HG03469 (cell line): ENCODE measurements around the gene KCNK18.
A peak's percentile ranks its signal among the peaks of the same experiment; 100 is the strongest.
"Not testable (repeated sequence)": the region's sequence is repeated elsewhere in the genome, so short reads cannot be mapped to it uniquely, and the experiment has no call there.

Source experiments
- ATAC-seq: cut with Tn5 transposase; IDR thresholded peaks from one replicate; pipeline ENCODE4 v1.9.1; 2021; ENCODE audit warnings: mild to moderate bottlenecking, moderate library complexity, moderate number of reproducible peaks; ENCODE audit not compliant: unreplicated experiment

KCNK18 gene

DNA sequence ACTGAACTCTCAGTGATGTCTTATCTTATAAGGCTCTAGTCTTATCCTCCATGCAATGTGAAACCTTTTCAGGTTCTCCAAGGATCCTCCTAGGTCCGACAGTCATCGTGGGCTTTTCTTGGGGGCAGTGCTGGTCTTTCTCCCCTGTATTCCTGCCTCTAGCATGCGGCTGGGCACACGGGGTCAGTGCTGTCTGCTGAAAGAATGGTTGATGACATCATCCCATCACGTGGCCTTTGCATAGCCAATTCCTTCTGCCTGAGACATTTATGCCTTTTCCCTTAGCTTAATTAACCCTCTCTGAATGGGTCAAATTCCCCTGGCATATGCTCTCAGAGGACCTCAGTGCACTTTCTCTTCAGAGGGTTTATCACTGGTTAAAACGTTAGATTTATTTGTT lies 27.0 kb upstream of the KCNK18 start:
- ATAC-seq, result no peak

DNA sequence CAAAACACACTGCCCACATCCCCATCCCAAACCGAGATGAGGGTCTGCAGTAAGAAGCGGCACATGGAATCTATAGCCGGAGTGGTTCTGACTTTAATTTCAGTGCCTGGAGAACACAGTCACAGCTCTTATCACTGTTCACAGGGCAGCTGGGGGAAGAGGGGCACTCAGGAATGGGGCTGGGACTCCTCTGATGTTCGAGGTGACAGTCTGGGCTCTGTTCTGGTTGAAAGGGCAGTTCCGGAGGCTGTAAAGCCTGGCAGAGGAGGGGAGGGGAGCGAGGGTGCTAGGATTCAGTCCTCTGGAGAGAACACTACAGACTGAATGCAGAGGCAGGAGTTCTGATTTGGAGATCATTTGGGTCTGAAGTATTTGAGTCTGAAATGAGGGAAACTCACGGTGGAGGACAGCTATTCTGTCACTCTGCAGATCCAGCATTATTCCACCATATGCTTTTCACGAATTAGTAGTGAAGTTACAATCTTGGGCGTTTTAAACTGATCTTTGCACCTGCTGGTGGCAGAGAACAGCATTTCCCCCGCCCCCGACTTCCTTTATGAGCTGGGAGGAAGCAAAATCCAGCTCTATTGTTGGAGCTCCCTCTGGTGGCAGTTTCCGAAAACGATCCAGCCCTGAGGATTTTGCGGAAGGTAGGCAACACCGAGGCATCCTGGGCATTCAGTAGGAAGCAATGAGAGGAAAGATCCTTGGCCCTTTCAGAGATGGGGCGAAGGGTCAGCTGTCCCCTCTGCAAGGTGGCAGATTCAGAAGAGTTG lies 22.7 kb upstream of the KCNK18 start:
- ATAC-seq, result peak; percentile 82

DNA sequence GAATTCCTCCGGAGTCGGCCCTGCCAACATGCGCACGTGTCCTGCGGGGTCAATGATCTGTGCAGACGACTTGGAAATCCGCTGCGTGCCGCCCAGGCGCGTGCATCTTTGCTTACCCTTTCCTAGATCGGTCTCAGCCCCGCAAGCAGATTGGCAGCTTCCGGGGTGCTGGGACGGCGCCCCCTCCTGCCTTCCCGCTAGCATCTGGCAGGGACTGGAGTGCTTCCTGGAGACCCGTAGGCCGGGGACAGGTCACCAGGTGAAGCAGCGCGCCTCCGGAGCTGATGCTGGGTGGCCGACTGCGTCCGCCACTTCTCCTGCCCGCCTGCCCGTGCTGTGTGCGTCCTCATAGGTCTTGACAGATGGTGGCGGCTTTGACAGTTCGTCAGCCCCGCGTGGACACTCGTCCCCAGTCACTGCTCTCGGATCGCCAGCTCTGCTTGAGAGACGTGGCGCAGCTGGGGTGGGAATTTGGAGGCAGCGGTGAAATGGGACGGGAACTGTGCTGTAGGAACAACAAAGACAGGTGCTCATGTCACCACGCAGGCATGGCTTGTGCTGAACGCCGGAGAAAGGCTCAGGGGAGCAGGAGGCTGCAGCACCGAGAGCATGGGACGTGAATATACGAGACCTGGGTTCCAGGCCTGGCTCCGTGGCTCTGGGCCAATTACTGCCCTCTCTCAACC lies 21.9 kb upstream of the KCNK18 start:
- no peak for ATAC-seq

DNA sequence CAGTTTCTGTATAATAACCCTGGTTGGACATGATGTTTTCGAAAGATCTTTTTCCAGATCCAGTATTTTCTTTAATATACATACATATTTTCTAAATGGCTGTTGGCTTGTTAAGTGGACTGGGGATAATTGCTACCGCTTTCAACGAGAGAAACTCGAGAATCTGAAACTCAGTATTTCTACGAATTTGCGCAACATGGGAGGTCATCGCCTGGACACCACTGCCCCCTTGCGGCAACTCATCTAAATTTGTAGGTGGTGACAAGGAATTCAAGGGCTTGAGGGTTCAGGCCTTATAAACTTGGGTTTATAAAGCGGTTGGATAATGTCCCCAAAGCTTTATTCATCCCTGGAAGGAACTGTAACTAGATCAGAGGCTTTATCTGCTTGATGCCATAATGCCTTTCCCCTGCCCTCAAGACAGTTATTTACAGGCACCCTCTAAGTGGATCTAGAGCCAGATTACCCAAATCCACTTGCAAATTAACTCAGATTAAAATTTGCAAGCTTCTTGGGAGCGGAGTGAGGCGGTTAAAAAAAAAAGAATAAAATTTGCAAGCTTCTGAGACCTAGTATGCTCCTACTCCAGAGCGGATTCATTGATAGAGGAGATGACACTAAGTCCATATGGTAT lies 21.3 kb upstream of the KCNK18 start:
- no peak for ATAC-seq

DNA sequence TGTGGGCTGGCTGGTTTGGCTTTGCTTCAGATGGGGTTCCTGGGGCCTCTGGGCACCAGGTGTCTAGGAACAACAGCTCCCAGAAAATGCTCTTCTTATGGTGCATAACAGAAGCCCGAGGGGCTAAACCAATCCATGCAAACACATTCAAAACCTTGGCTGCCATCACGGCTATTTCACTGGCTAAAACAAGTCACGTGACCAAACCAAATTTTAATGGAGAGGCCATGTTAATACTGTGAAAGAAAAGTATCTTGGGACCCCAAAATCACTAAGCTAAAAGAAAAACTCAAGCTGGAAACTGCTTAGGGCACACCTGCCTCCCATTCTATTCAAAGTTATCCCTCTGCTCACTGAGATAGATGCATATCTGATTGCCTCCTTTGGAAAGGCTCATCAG lies 19.1 kb upstream of the KCNK18 start:
- ATAC-seq, result no peak

DNA sequence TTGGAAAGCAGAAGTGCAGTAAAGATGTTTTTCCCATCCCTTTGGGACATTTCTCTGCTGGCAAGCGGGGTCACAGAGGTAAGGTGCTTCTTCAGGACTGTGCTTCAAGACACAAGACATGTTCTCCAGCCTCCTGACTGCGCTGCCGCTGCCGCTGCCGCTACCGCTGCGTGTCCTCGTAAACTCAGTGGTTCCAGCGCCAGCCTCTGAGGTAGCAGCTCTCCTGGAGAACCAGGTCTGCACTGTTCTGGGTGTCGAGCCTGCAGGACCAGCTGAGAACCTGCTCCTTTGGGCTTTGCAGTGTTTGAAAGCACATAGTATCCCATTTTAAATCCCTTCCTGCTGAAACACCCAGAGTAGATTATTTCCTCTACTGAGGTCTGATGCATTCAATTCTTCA lies 13.0 kb upstream of the KCNK18 start:
- no peak for ATAC-seq

DNA sequence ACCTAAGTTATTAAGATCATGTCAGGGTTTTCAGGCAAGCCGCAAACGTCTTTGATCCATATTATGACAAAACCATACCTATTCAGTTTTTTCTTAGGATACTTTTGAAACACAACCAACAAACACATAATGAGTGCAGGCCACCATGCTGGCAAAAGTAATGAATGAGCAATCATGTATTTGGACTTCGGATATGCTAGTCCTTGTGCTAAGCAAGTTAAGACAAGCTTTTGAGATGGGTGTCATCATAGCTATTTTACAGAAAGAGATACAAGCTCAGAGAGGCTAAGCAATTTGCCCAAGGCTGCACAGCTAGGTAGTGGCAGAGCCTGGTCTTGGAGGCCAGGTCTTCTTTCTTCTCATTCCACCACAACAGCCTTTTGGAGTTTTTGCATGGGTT lies 12.5 kb upstream of the KCNK18 start:
- no peak for ATAC-seq

DNA sequence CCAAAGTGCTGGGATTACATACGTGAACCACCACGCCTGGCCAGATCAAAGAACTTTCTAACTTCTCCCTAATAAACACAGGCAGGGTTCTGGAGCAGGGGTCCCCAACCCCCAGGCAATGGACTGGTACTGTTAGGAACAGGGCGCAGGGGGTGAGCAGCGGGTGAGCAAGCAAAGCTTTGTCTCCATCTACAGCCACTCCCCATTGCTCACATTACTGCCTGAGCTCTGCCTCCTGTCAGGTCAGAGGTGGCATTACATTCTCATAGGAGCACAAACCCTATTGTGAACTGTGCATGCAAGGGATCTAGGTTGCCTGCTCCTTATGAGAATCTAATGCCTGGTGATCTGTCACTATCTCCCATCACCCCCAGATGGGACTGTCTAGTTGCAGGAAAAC lies 11.5 kb upstream of the KCNK18 start:
- ATAC-seq, result not testable (repeated sequence)

DNA sequence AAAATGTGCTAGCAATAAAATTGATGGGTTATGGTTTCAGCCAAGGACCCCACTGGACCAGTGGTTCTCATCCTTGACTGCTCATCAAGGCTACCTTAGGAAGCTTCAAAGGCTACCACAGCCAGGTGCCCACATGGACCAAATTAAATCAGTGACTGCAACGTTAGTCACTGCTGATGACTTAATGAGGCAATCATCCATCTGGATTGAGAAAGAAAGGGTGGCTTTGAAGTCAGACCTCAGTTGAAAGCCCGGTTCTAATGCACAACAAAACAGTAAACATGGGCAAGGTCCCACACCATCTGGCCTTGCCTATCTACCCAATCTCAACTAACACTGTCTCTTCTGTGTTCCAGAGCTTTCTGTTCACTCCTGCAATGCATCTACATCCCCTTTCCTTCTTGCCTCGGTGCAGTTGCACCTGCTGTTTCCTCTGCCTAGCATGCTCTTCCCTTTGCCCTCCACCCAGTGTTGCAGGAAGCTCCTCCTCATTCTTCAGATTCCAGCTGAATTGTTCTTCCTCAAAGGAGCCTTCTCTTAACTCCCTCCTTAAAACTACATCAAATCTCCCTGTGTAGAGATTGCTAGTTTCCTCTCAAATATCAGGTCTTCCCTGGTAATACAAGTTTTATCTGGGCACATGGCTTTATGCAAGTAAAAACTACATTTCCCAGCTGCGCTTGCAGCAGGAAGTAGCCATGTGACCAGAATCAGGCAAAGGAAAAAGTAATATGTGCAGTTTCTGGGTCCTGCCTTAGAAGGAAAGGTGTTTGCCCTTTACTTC lies 10.3 kb upstream of the KCNK18 start:
- no peak for ATAC-seq

DNA sequence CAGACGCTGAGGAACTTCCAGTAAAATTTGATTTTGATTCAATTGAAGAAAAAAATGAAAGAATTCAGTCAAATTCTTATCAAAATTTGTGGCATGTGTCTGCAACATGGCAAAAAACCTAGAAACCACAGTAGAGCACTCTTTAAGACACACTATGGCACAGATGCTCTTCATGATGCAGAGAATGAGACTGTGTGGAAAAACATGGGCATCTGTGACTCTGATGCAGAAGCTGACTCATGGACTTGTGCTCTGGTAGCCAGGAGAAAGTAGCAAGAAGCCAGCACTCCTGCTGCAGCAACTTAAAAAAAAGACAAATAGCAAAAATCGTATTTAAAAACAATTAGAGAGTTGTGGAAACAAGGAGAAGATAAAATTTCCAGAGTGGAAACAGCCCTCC lies 8.9 kb upstream of the KCNK18 start:
- no peak for ATAC-seq

DNA sequence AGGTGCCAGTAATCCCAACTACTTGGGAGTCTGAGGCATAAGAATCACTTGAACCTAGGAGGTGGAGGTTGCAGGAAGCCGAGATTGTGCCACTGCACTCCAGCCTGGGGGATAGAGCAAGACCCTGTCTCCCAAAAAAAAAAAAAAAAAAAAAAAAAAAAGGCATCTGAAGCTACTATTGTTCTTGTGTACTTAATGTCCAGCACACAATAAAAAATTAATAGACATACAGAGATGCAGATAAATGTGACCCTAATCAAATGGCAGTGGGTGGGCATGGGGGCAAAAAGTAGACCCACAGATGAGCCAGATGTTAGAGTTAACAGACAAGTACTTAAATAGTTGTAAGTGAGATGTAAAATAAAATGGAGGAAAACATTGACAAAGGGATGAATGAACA lies 7.7 kb upstream of the KCNK18 start:
- ATAC-seq, result no peak

DNA sequence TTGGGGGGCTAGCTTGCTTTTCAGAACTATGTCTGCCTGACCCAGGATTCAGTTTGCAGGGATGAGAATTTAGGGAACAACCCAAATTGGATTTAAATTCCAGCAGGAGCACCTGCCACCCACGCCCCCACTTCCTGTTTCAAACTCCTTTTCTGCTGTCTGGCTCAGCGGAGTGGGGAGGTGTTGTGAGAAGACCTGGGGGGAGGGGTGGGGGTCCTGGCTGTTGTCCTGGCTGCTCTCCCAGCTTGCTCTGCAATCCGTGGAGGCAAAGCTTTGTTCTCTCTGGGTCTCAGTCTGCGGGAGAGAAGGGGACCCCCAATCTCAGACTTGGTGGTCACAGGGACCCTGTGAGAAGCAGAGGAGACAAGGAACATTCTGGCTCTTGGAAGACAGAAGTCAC lies 799 bp downstream of the KCNK18 start:
- ATAC-seq, result no peak

DNA sequence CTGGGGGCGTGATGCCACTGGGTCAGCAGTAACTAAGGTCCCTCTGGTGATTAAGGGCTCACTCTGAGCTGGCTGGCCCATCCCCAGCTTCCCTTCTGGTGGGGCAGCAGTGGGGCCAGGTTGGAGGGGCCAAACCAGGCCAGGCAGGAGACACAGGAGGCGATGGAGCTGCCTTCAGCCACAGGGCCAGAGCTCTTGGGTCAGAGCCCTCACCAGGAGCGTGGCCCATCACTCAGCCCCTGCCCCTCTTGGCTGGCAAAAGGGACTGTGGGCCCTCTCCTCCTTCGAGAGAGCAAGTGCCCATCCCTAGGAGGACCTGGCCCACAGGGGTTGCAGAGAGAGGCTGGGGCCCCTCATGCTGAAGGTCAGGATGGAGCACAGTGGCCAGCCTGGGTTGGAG lies 4.5 kb downstream of the KCNK18 start:
- no peak for ATAC-seq

DNA sequence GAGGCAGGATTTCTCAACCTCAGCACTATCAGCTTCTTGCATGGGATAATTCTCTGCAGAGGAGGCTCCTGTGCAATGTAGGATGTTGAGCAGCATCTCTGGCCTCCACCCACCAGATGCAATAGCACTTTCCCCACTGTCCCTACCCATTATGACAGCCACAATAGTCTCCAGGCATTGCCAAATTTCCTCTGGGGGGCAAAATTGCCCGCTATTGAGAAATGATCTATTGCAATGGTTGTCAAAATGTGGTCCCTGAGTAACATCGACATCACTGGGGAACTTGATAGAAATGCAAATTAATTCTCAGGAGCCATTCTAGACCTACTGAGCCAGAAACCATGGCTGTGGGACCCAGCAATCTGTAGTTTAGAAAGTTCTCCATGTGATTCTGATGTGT lies 7.0 kb downstream of the KCNK18 start:
- no peak for ATAC-seq

DNA sequence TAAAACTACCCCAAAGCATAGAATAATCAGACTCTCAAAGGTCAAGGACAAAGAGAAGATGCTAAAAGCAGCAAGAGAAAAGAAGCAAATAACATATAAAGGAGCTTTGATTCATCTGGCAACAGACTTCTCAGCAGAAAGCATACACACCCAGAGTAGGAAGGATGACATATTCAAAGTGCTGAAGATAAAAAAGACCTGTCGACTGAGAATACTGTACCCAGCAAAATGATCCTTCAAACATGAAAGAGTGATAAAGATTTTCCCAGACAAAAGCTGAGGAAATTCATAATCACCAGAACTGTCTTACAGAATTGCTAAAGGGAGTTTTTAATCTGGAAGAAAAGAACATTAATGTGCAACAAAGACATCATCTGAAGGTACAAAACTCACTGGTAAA lies 14.9 kb downstream of the KCNK18 start:
- no peak for ATAC-seq

DNA sequence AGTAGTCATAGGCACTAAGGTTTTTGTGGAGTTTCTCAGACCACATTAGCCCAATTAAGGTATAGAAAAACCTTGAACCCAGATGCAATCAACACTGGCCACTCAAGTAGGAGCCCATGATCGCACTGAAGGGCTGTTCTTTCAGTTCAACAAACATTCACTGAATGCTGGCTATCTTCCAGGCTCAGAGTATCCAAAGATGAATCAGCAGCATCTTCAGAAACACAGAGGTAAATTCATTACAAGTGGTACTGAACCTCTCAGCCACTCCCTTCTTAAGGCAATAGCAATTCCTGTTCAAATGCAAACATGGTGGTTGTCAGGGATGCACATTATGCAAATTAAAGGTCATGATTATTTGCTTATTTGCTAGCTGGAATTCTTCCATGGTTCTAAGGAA lies 17.1 kb downstream of the KCNK18 start:
- ATAC-seq, result no peak

DNA sequence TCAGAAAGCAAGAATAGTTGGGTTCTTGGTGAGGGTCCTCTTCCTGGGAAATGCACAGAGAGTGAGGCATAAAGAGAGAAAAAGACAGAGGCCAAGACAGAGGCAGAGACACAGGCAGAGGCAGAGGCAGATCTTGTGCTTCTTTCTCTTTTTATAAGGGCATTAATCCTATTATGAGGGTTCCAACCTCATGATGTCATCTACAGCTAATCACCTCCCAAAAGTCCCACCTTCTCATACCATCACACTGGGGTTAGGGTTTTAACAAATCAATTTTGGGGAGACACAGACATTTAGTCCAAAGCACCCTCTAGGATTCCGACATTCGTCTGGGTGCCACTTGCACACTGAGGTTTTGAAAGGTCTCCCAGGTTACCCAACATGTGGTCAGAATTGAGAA lies 17.8 kb downstream of the KCNK18 start:
- ATAC-seq, result no peak

DNA sequence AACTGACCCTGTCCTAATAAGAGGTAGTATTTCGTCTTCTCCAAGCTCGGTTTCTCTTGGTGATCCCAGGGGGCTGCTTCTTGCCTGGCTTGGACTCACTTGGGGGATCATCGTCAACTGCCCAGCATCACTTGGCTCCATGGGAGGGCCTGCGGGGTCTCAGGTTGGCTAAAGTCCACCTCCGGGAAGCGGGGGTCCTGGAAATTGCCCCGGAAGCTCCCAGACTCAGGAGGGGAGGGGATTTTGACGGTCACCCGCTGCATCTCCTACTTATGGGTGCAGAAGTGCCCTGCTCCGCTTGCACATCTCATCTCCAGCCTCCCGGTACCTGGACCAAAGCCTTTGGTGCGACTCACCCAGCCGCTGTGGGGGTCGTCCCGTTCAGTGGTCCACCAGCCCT lies 18.7 kb downstream of the KCNK18 start:
- ATAC-seq, result no peak

DNA sequence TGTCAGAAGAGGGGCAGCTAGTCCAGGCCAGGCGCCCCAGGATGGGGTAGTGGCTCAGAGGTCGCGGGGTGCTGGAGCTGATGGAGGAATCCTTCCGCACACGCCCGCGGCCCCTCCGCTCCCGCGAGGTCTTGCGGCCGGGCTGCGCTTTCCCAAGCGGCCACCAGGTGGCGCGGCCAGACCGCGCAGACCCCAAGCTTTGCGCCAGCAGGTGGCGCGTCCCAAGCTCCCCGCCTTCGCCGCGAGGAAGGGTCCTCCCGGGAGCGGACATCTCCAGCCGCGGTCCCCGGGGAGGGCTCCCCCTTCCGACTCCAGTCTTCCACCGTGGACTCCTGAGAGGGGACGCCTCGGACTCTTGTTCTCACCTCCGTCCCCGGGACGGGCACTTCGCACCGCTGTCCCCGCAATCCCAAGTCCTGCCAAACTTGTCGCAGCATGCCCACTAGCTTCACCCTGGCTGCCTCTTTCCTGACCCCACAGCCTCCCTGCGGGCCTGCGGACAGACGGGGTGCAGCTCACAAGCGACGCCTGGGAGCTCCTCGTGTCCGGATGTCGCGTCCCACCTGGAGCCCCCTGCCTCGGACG lies 19.4 kb downstream of the KCNK18 start:
- peak; percentile 82 for ATAC-seq

DNA sequence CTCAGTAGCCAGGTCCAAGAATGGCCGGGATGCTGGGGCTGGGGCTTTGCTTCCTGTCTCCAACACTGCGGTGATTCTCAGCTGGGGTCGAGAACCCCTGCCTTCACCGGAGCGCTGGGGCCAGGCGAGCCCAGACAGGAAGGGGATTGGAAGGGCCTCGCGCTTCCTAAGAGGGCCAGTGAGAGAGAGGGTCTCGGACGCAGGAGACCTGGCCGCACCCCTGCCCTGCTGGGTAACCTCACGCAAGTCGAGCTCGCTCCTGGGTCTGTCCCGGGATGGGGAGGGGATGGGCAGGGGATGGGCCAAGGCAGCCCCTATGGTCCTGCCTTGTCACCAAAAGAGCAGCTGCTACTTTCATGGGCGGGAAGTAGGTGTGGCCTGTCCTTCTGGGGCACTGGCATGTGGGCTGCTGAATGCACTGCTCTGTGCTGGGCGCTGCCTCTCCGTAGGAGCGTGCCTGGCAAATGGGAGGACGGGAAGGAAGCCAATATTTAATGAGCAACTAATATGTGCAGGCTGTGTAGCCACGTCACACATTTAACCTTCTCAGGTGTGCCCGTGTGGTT lies 20.0 kb downstream of the KCNK18 start:
- ATAC-seq, result no peak

DNA sequence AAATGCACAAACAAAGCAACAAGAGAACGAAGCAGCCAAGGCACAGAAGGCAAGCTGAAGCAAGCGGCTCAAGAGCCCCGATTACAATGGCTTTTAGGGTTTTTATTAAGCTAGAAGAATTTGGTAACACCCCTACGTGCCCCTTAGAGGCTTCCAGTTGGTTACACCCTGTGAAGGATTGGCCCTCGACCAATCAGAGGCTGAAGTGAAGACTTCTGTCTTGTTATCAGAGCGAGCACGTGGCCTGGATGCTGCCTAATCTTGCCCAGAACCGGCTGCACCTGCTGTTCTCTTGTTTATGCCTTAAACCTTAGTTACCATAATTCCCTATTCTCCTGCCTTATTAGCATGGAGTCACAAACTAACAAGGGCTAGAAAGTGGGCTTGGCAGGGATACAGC lies 21.4 kb downstream of the KCNK18 start:
- no peak for ATAC-seq
